ENCODE measurements around the gene PCSK5. TPM values are rescaled to one million over a fixed set of nuclear protein-coding genes. Genes with fewer than 3 reads are reported as not detected.

PCSK5 gene
- total RNA-seq, 1 donor: 14.3 TPM

- Histone ChIP-seq H3K4me3 (ENCODE audit: low read length) (no peak overlapping the region), H3K4me1 (ENCODE audit: insufficient read depth, low read length) (no peaks in the 10 kb centered on the region), H3K9me3 (ENCODE audit: low read depth, low read length) (no peaks in the 10 kb centered on the region), H3K27me3 (ENCODE audit: insufficient read depth, low read length) (no peaks in the 10 kb centered on the region)
Observed at GRCh38 chr9:75985515-75985914, 95.0 kb downstream of the PCSK5 start.

- no peaks in the 10 kb centered on the region for H3K9me3 ChIP-seq (ENCODE audit: low read depth, low read length)
- no peak overlapping the region for H3K4me3 ChIP-seq (ENCODE audit: low read length)
- H3K27me3 ChIP-seq (ENCODE audit: insufficient read depth, low read length): no peaks in the 10 kb centered on the region
- no peaks in the 10 kb centered on the region for H3K4me1 ChIP-seq (ENCODE audit: insufficient read depth, low read length)
Observed at GRCh38 chr9:75988663-75989062, 98.2 kb downstream of the PCSK5 start.

- Histone ChIP-seq H3K4me3 (ENCODE audit: low read length) (no peak overlapping the region), H3K4me1 (ENCODE audit: insufficient read depth, low read length) (no peaks in the 10 kb centered on the region), H3K9me3 (ENCODE audit: low read depth, low read length) (no peaks in the 10 kb centered on the region), H3K27me3 (ENCODE audit: insufficient read depth, low read length) (no peaks in the 10 kb centered on the region)
Observed at GRCh38 chr9:75990156-75990555, 99.7 kb downstream of the PCSK5 start.

- Histone ChIP-seq H3K4me3 (ENCODE audit: low read length) (no peak overlapping the region), H3K4me1 (ENCODE audit: insufficient read depth, low read length) (no peaks in the 10 kb centered on the region), H3K9me3 (ENCODE audit: low read depth, low read length) (no peaks in the 10 kb centered on the region), H3K27me3 (ENCODE audit: insufficient read depth, low read length) (no peaks in the 10 kb centered on the region)
Observed at GRCh38 chr9:75990576-75991304, 100.3 kb downstream of the PCSK5 start.

- Histone ChIP-seq H3K27me3 (ENCODE audit: insufficient read depth, low read length) (no peaks in the 10 kb centered on the region), H3K4me1 (ENCODE audit: insufficient read depth, low read length) (no peaks in the 10 kb centered on the region), H3K9me3 (ENCODE audit: low read depth, low read length) (no peaks in the 10 kb centered on the region), H3K4me3 (ENCODE audit: low read length) (no peak overlapping the region)
Observed at GRCh38 chr9:75992482-75993206, 102.2 kb downstream of the PCSK5 start.

GRCh38 chr9:75993434-75993833, 103.0 kb downstream of the PCSK5 start:
- Histone ChIP-seq H3K27me3 (ENCODE audit: insufficient read depth, low read length) (no peaks in the 10 kb centered on the region), H3K4me1 (ENCODE audit: insufficient read depth, low read length) (no peaks in the 10 kb centered on the region), H3K9me3 (ENCODE audit: low read depth, low read length) (no peaks in the 10 kb centered on the region), H3K4me3 (ENCODE audit: low read length) (no peak overlapping the region)

- H3K4me1 ChIP-seq (ENCODE audit: insufficient read depth, low read length): no peaks in the 10 kb centered on the region
- H3K27me3 ChIP-seq (ENCODE audit: insufficient read depth, low read length): no peaks in the 10 kb centered on the region
- H3K9me3 ChIP-seq (ENCODE audit: low read depth, low read length): no peaks in the 10 kb centered on the region
- no peak overlapping the region for H3K4me3 ChIP-seq (ENCODE audit: low read length)
Observed at GRCh38 chr9:75995066-75995465, 104.6 kb downstream of the PCSK5 start.

- Histone ChIP-seq H3K27me3 (ENCODE audit: insufficient read depth, low read length) (no peaks in the 10 kb centered on the region), H3K4me1 (ENCODE audit: insufficient read depth, low read length) (no peaks in the 10 kb centered on the region), H3K9me3 (ENCODE audit: low read depth, low read length) (no peaks in the 10 kb centered on the region), H3K4me3 (ENCODE audit: low read length) (no peak overlapping the region)
Observed at GRCh38 chr9:75996726-75997125, 106.3 kb downstream of the PCSK5 start.

- Histone ChIP-seq H3K4me1 (ENCODE audit: insufficient read depth, low read length) (no peaks in the 10 kb centered on the region), H3K27me3 (ENCODE audit: insufficient read depth, low read length) (no peaks in the 10 kb centered on the region), H3K9me3 (ENCODE audit: low read depth, low read length) (no peaks in the 10 kb centered on the region), H3K4me3 (ENCODE audit: low read length) (no peak overlapping the region)
Observed at GRCh38 chr9:75997206-75997605, 106.7 kb downstream of the PCSK5 start.

GRCh38 chr9:75998096-75998780, 107.8 kb downstream of the PCSK5 start:
- Histone ChIP-seq H3K27me3 (ENCODE audit: insufficient read depth, low read length) (no peaks in the 10 kb centered on the region), H3K4me3 (ENCODE audit: low read length) (no peak overlapping the region), H3K9me3 (ENCODE audit: low read depth, low read length) (no peaks in the 10 kb centered on the region), H3K4me1 (ENCODE audit: insufficient read depth, low read length) (no peaks in the 10 kb centered on the region)

GRCh38 chr9:76001459-76001858, 111.0 kb downstream of the PCSK5 start:
- Histone ChIP-seq H3K27me3 (ENCODE audit: insufficient read depth, low read length) (no peaks in the 10 kb centered on the region), H3K4me1 (ENCODE audit: insufficient read depth, low read length) (no peaks in the 10 kb centered on the region), H3K9me3 (ENCODE audit: low read depth, low read length) (no peaks in the 10 kb centered on the region), H3K4me3 (ENCODE audit: low read length) (no peak overlapping the region)

- H3K4me3 ChIP-seq (ENCODE audit: low read length): no peak overlapping the region
- no peaks in the 10 kb centered on the region for H3K27me3 ChIP-seq (ENCODE audit: insufficient read depth, low read length)
- H3K9me3 ChIP-seq (ENCODE audit: low read depth, low read length): no peaks in the 10 kb centered on the region
- peaks cover 3% of the 10 kb centered on the region for H3K4me1 ChIP-seq (ENCODE audit: insufficient read depth, low read length)
Observed at GRCh38 chr9:76003041-76003440, 112.6 kb downstream of the PCSK5 start.

GRCh38 chr9:76004526-76004925, 114.1 kb downstream of the PCSK5 start:
- H3K9me3 ChIP-seq (ENCODE audit: low read depth, low read length): no peaks in the 10 kb centered on the region
- no peak overlapping the region for H3K4me3 ChIP-seq (ENCODE audit: low read length)
- H3K4me1 ChIP-seq (ENCODE audit: insufficient read depth, low read length): peaks cover 9% of the 10 kb centered on the region
- H3K27me3 ChIP-seq (ENCODE audit: insufficient read depth, low read length): no peaks in the 10 kb centered on the region

GRCh38 chr9:76007935-76008334, 117.5 kb downstream of the PCSK5 start:
- H3K9me3 ChIP-seq (ENCODE audit: low read depth, low read length): no peaks in the 10 kb centered on the region
- peaks cover 9% of the 10 kb centered on the region for H3K4me1 ChIP-seq (ENCODE audit: insufficient read depth, low read length)

GRCh38 chr9:76013809-76014208, 123.3 kb downstream of the PCSK5 start:
- Histone ChIP-seq H3K9me3 (ENCODE audit: low read depth, low read length) (no peaks in the 10 kb centered on the region), H3K4me1 (ENCODE audit: insufficient read depth, low read length) (peaks cover 10% of the 10 kb centered on the region), H3K27me3 (ENCODE audit: insufficient read depth, low read length) (no peaks in the 10 kb centered on the region), H3K4me3 (ENCODE audit: low read length) (no peak overlapping the region)

More at GRCh38 chr9:76007935-76008334, 117.5 kb downstream of the PCSK5 start:
- Histone ChIP-seq H3K4me3 (ENCODE audit: low read length) (no peak overlapping the region), H3K27me3 (ENCODE audit: insufficient read depth, low read length) (no peaks in the 10 kb centered on the region)
